HEK293 (cell line): Measurements from ENCODE around the gene KSR1.

ENCODE experiments used
- GLI2 ChIP-seq: fragments of 450-650 bp; formaldehyde crosslinking; IDR thresholded peaks from 2 replicates; pipeline ENCODE4; 2017; ENCODE audit warnings: missing biosample characterization, missing genetic modification characterization, low read depth, borderline replicate concordance
- KLF7 ChIP-seq: fragments of 450-650 bp; formaldehyde crosslinking; IDR thresholded peaks from 2 replicates; pipeline ENCODE4 v1.5.1; 2016; ENCODE audit warnings: missing biosample characterization, missing genetic modification characterization, borderline replicate concordance
- OSR2 ChIP-seq: fragments of 450-650 bp; formaldehyde crosslinking; IDR thresholded peaks from 2 replicates; pipeline ENCODE4 v1.5.1; 2016; ENCODE audit warnings: missing biosample characterization, missing genetic modification characterization
- SCRT1 ChIP-seq: fragments of 450-650 bp; formaldehyde crosslinking; IDR thresholded peaks from 2 replicates; pipeline ENCODE4 v1.5.1; 2016; ENCODE audit warnings: missing biosample characterization, missing genetic modification characterization, borderline replicate concordance
- SCRT2 ChIP-seq: fragments of 450-650 bp; formaldehyde crosslinking; IDR thresholded peaks from 2 replicates; pipeline ENCODE4 v1.5.1; 2016; ENCODE audit warnings: missing biosample characterization, missing genetic modification characterization
- SETDB1 ChIP-seq: IDR thresholded peaks from one replicate; pipeline ENCODE4 v1.6.1; 2017; ENCODE audit warnings: mild to moderate bottlenecking, low read length, moderate library complexity, mixed read lengths; ENCODE audit not compliant: insufficient read length
- SP7 ChIP-seq: fragments of 450-650 bp; formaldehyde crosslinking; IDR thresholded peaks from 2 replicates; pipeline ENCODE4 v1.5.1; 2016; ENCODE audit warnings: missing biosample characterization, missing genetic modification characterization
- YY1 ChIP-seq: fragments of 450-650 bp; formaldehyde crosslinking; IDR thresholded peaks from 2 replicates; pipeline ENCODE4 v1.5.1; 2018; ENCODE audit warnings: missing biosample characterization, missing genetic modification characterization
- ZBTB11 ChIP-seq: fragments of 450-650 bp; formaldehyde crosslinking; conservative IDR thresholded peaks from 2 replicates; pipeline ENCODE4 v1.5.1; 2016; ENCODE audit warnings: low read depth, missing biosample characterization, missing genetic modification characterization
- ZBTB20 ChIP-seq: fragments of 450-650 bp; formaldehyde crosslinking; IDR thresholded peaks from 2 replicates; pipeline ENCODE4 v1.5.1; 2016; ENCODE audit warnings: missing biosample characterization, missing genetic modification characterization
- ZBTB6 ChIP-seq: fragments of 450-650 bp; formaldehyde crosslinking; IDR thresholded peaks from 2 replicates; pipeline ENCODE4 v1.5.1; 2017; ENCODE audit warnings: missing biosample characterization, missing genetic modification characterization
- ZBTB8A ChIP-seq: fragments of 450-650 bp; formaldehyde crosslinking; IDR thresholded peaks from 2 replicates; pipeline ENCODE4 v1.5.1; 2016; ENCODE audit warnings: missing biosample characterization, missing genetic modification characterization
- ZEB2 ChIP-seq: fragments of 450-650 bp; formaldehyde crosslinking; IDR thresholded peaks from 2 replicates; pipeline ENCODE4 v1.5.1; 2016; ENCODE audit warnings: missing biosample characterization, missing genetic modification characterization
- ZNF138 ChIP-seq: fragments of 450-650 bp; formaldehyde crosslinking; IDR thresholded peaks from 2 replicates; pipeline ENCODE4 v1.5.1; 2016; ENCODE audit warnings: missing biosample characterization, missing genetic modification characterization, borderline replicate concordance
- ZNF169 ChIP-seq: fragments of 450-650 bp; formaldehyde crosslinking; IDR thresholded peaks from 2 replicates; pipeline ENCODE4 v1.5.1; 2016; ENCODE audit warnings: missing biosample characterization, missing genetic modification characterization
- ZNF175 ChIP-seq: fragments of 450-650 bp; formaldehyde crosslinking; IDR thresholded peaks from 2 replicates; pipeline ENCODE4 v1.5.1; 2016; ENCODE audit warnings: missing biosample characterization, missing genetic modification characterization
- ZNF184 ChIP-seq: fragments of 450-650 bp; IDR thresholded peaks from 2 replicates; pipeline ENCODE4 v1.5.1; 2018; ENCODE audit warnings: missing biosample characterization, mild to moderate bottlenecking, missing genetic modification characterization
- ZNF2 ChIP-seq: fragments of 450-650 bp; formaldehyde crosslinking; IDR thresholded peaks from 2 replicates; pipeline ENCODE4 v1.5.1; 2016; ENCODE audit warnings: missing biosample characterization, missing genetic modification characterization
- ZNF214 ChIP-seq: fragments of 450-650 bp; formaldehyde crosslinking; IDR thresholded peaks from 2 replicates; pipeline ENCODE4 v1.5.1; 2017; ENCODE audit warnings: missing biosample characterization, mild to moderate bottlenecking, missing genetic modification characterization, borderline replicate concordance
- ZNF248 ChIP-seq: fragments of 450-650 bp; formaldehyde crosslinking; IDR thresholded peaks from 2 replicates; pipeline ENCODE4 v1.5.1; 2017; ENCODE audit warnings: missing biosample characterization, missing genetic modification characterization
- ZNF292 ChIP-seq: fragments of 450-650 bp; formaldehyde crosslinking; IDR thresholded peaks from 2 replicates; pipeline ENCODE4 v1.5.1; 2016; ENCODE audit warnings: low read depth, missing biosample characterization, missing genetic modification characterization, borderline replicate concordance
- ZNF335 ChIP-seq: fragments of 450-650 bp; formaldehyde crosslinking; conservative IDR thresholded peaks from 2 replicates; pipeline ENCODE4 v1.5.1; 2016; ENCODE audit warnings: missing biosample characterization, missing genetic modification characterization
- ZNF510 ChIP-seq: fragments of 450-650 bp; formaldehyde crosslinking; IDR thresholded peaks from 2 replicates; pipeline ENCODE4 v1.5.1; 2018; ENCODE audit warnings: mild to moderate bottlenecking, missing genetic modification characterization, missing biosample characterization; ENCODE audit not compliant: insufficient replicate concordance
- ZNF530 ChIP-seq: fragments of 450-650 bp; formaldehyde crosslinking; IDR thresholded peaks from 2 replicates; pipeline ENCODE4 v1.5.1; 2016; ENCODE audit warnings: low read depth, missing biosample characterization, missing genetic modification characterization
- ZNF623 ChIP-seq: fragments of 450-650 bp; formaldehyde crosslinking; IDR thresholded peaks from 2 replicates; pipeline ENCODE4 v1.5.1; 2016; ENCODE audit warnings: missing biosample characterization, missing genetic modification characterization
- ZNF830 ChIP-seq: fragments of 450-650 bp; IDR thresholded peaks from 2 replicates; pipeline ENCODE4 v1.5.0; 2018; ENCODE audit warnings: missing biosample characterization, missing genetic modification characterization, low read depth, mild to moderate bottlenecking, moderate library complexity
- ZSCAN30 ChIP-seq: fragments of 450-650 bp; IDR thresholded peaks from 2 replicates; pipeline ENCODE4 v1.5.1; 2018; ENCODE audit warnings: missing biosample characterization, mild to moderate bottlenecking, missing genetic modification characterization, moderate library complexity
- ZSCAN5A ChIP-seq: fragments of 450-650 bp; formaldehyde crosslinking; IDR thresholded peaks from 2 replicates; pipeline ENCODE4 v1.5.1; 2016; ENCODE audit warnings: missing biosample characterization, missing genetic modification characterization
- ZXDB ChIP-seq: fragments of 450-650 bp; formaldehyde crosslinking; IDR thresholded peaks from 2 replicates; pipeline ENCODE4 v1.5.1; 2016; ENCODE audit warnings: missing biosample characterization, missing genetic modification characterization

KSR1 gene

GRCh38 chr17:27529230-27529796 lies 73.1 kb downstream of the KSR1 start (continued):
- TF ChIP-seq SP7: 0 out of 2 replicates have a peak, but pooled peaks have one; percentile 24
- no peak for TF ChIP-seq KLF7 (tag by site-specific recombination)
- TF ChIP-seq ZBTB6 (tag by site-specific recombination): no peak
- TF ChIP-seq ZBTB20 (tag by site-specific recombination): no peak
- TF ChIP-seq ZNF175 (tag by site-specific recombination): no peak
- no peak for TF ChIP-seq YY1 (tag by site-specific recombination)
- no peak for TF ChIP-seq SETDB1
- TF ChIP-seq GLI2 (tag by site-specific recombination): no peak
- no peak for TF ChIP-seq ZNF830 (tag by site-specific recombination)
- no peak for TF ChIP-seq ZNF248 (tag by site-specific recombination)
- peak; percentile 73; the same call in 1 of the 2 replicates for TF ChIP-seq ZEB2
- no peak for TF ChIP-seq ZNF184 (tag by site-specific recombination)
- TF ChIP-seq SCRT2 (tag by site-specific recombination): no peak
- TF ChIP-seq ZNF214 (tag by site-specific recombination): no peak
- no peak for TF ChIP-seq ZNF292 (tag by site-specific recombination)
- TF ChIP-seq ZXDB (tag by site-specific recombination): no peak
- TF ChIP-seq ZNF623 (tag by site-specific recombination): no peak
- no peak for TF ChIP-seq ZNF169 (tag by site-specific recombination)
- no peak for TF ChIP-seq ZNF530 (tag by site-specific recombination)
- no peak for TF ChIP-seq ZSCAN30
- TF ChIP-seq ZNF510 (tag by site-specific recombination): no peak
- no peak for TF ChIP-seq ZNF2 (tag by site-specific recombination)
- no peak for TF ChIP-seq ZBTB11 (tag by site-specific recombination)
- TF ChIP-seq SCRT1 (tag by site-specific recombination): no peak
- no peak for TF ChIP-seq ZNF138 (tag by site-specific recombination)
- TF ChIP-seq ZSCAN5A (tag by site-specific recombination): no peak
- TF ChIP-seq ZBTB8A (tag by site-specific recombination): no peak
- TF ChIP-seq OSR2 (tag by site-specific recombination): peak; percentile 71
- TF ChIP-seq ZNF335: peak; percentile 22
